GM10266 (cell line): ENCODE measurements around the gene OR2A25.

Experiments used
- DNase-seq: peaks from one replicate; pipeline ENCODE4 v3.0.0; 2012; ENCODE audit errors: extremely low spot score
- TF ChIP-seq, protein P1 (sequence below): IDR thresholded peaks from 2 replicates; pipeline ENCODE4 v1.5.1; 2012; ENCODE audit warnings: mild to moderate bottlenecking, low read depth; ENCODE audit not compliant: control insufficient read depth, insufficient read depth; ENCODE audit errors: missing control alignments

OR2A25 gene

DNA sequence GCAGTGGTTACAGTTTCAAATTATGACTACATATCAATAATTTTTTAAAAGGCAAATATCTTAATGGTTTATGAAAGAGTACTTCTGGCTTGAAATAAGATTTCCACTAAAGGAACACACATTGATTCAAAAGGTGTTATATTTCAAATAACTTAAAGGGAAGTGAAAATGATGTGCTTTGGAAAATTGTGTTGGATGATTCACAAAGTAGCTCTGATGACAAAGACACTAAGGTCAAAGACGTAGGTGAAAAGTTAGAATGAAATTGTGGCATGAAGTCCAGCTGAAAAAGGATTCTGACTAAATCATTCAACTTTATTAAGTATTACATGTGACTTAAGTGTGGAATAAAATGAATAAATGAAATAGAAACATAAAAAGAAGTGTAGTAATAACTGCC lies 41.6 kb upstream of the OR2A25 start:
- TF ChIP-seq, protein P1, sequence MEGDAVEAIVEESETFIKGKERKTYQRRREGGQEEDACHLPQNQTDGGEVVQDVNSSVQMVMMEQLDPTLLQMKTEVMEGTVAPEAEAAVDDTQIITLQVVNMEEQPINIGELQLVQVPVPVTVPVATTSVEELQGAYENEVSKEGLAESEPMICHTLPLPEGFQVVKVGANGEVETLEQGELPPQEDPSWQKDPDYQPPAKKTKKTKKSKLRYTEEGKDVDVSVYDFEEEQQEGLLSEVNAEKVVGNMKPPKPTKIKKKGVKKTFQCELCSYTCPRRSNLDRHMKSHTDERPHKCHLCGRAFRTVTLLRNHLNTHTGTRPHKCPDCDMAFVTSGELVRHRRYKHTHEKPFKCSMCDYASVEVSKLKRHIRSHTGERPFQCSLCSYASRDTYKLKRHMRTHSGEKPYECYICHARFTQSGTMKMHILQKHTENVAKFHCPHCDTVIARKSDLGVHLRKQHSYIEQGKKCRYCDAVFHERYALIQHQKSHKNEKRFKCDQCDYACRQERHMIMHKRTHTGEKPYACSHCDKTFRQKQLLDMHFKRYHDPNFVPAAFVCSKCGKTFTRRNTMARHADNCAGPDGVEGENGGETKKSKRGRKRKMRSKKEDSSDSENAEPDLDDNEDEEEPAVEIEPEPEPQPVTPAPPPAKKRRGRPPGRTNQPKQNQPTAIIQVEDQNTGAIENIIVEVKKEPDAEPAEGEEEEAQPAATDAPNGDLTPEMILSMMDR, result no peak
- DNase-seq, result no peak

DNA sequence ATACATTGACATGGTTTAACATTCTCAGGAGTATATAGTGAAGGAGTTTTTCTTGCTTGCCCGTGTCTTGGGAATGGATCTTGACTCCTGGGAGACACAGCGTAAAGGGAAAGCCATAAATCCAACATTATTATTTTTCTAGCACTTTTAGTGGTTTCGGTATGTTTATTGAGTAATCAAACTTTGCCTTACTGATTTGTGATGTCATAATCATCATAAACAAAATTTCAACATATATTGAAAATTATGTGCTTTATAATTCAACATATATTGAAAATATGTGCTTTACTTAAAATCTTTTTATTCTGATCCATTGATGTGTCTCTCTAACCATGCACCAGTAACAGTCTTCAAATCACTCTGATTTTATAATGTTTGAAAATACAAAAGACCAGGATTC lies 41.1 kb upstream of the OR2A25 start:
- no peak for DNase-seq
- TF ChIP-seq, protein P1, result no peak

DNA sequence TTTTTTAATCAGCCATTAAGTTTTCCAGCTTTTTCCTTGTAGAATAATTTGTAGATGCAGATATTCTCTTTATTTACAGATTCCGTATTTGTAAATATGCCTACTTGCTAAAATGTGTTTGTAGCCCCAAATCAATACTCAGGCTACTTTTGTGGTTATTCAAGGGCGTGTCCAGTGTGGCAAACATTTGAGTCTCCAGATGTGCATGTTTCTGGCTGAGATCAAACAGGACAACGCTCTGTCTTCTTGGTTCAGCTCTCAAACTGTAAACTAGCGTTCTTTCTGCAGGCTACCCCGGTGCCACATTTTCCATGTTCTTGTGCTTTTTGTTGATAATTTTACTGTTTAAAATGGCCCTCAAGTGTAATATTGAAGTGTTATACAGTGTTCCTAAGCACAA lies 37.1 kb upstream of the OR2A25 start:
- DNase-seq, result no peak
- TF ChIP-seq, protein P1, result no peak

DNA sequence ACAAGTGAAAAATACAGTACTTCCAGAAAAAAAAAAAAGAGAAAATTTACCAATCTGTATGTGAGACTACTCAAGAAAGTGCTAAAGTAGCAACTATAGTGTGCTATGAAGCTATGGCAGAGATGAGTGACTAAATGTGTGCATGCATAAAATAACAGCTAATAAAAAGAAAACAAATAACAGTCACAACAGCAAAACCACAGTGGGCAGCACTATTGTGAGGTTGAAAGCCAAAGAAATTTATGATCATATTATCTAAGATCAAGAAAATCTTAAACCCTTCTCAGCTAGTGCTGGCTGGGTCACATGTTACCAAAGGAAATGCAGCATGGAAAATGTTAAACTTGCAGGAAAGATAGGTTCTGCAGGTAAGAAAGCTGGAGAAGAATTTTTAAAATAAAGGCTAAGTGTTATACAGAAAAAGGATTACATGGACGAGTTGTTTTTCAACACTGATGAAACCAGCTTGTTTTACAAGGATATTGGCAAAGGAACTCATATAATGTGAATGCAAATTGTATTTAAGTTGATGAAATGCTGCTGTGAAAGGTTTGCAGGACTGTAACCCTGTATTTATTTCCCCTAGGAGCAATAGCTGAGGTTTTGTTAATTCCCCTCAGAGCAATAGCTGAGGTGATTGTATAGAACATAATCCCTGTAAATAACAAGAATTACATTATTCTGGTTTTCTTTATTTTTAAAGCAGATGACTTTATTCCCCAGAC lies 36.5 kb upstream of the OR2A25 start:
- TF ChIP-seq, protein P1, result no peak
- no peak for DNase-seq

DNA sequence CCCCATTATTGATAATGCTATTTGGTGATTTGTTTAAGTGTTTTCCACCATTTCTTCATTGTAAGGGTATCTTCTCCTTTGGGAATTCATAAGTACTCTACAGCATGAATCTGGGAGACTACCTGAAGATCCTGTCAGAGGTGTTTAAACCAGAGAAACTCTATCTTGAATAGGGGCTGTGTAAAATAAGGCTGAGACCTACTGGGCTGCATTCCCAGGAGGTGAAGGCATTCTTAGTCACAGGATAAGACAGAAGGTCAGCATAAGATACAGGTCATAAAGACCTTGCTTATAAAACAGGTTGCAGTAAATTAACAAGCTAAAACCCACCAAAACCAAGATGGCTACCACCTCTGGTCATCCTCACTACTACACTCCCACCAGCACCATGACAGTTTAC lies 34.2 kb upstream of the OR2A25 start:
- DNase-seq, result no peak
- TF ChIP-seq, protein P1, result no peak

DNA sequence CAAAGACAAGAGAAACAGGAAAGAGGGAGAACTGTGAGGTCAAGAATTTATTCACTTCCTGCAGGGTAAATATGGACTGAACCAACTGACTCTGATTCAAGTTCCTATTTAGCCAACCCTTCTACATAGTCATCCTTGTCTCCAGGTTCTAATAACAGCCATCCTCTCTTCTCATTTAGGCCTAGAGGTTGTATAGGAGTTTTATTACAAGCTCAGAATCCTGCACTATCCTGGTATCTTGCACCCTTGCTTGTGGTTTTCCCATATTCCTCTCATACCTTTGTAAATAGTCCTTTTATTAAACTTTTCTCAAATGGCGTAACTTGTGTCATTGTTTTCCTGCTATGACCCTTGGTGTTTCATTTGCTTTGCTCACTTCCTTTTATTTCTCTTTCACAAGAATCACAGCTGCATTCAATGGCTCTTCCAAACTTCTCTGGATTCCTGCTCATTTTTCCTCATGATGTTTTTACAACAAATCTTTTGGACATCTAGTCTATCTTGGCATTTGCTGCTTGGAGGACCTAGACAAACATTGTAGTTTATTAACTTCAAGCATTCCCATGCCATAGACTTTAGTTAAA lies 33.2 kb upstream of the OR2A25 start:
- no peak for DNase-seq
- TF ChIP-seq, protein P1, result no peak

DNA sequence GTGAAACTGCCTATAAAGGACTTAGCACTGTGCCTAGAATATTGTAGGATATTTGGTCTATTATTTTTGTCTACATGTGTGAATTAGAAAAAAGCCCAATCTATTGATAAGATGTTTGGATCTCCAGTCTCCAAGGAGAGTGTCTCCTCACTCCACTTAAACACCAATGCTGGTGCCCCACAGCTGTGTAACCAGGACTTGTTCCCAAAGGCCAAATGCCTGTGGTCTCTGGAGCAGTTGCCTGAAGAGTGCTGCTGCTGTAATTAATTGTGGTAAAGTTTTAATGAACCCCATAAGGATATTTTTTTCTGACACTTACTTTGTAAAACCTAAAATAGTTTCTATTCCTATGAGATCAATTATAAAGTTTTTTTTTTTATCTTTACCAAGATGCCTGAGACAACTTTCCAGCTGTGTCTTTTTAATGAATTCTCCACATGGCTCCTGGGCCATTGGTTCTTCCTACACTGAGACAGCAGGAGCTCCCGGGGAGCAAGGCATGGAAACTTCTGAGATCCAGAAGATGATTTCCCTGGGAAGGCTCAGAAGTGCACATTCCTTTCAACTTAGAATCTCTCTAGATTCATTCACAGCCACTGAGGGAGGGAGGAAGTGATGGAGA lies 32.1 kb upstream of the OR2A25 start:
- TF ChIP-seq, protein P1, result no peak

More for the DNA sequence above, 32.1 kb upstream of the OR2A25 start:
- DNase-seq, result no peak
